GM12878 (cell line): Measurements from ENCODE around the gene AKT3. TPM values are rescaled to one million over a fixed set of nuclear protein-coding genes. Genes with fewer than 3 reads are reported as not detected.

ENCODE experiments used
- ATAC-seq: fragments of 200-7000 bp; cut with Tn5 transposase; 3 replicates; pipeline ENCODE4 v1.9.1; 2020; ENCODE audit warnings: mild to moderate bottlenecking, moderate library complexity
- BruUV-seq: library from RNA; stranded (reverse); fragments of 400-500 nt; replicated peaks from 2 replicates; lab custom pipeline; 2021; lab: Mats Ljungman, UMichigan
- CTCF ChIA-PET: fragments of 300-600 bp; sonication (Branson Sonifier 250); formaldehyde crosslinking; extraction: SDS; loops from one replicate; lab custom pipeline; 2021; ENCODE audit warnings: inconsistent platforms; lab: Yijun Ruan, JAX
- POLR2A ChIA-PET: fragments of 350-600 bp; formaldehyde crosslinking; extraction: SDS; loops from one replicate; lab custom pipeline; 2021; ENCODE audit warnings: inconsistent platforms; lab: Charles Lee
- RAD21 ChIA-PET: fragments of 300-600 bp; sonication (Branson Sonifier 250); formaldehyde crosslinking; loops from one replicate; lab custom pipeline; 2023; ENCODE audit warnings: antibody characterized with exemption; ENCODE audit not compliant: unreplicated experiment; lab: Charles Lee
- SMC1A ChIA-PET: fragments of 300-600 bp; sonication (Branson Sonifier 250); formaldehyde crosslinking; loops from one replicate; lab custom pipeline; 2023; ENCODE audit not compliant: unreplicated experiment, uncharacterized antibody; lab: Charles Lee
- DNase-seq: peaks from one replicate; pipeline ENCODE4 v3.0.0-alpha.2; 2011; ENCODE audit warnings: low read depth, low spot score
- FAIRE-seq: peaks from 3 replicates; lab custom pipeline; 2011; peaks lifted over from hg19 to GRCh38; lab: Jason Lieb, UNC
- H2AFZ ChIP-seq: 2 replicates; pipeline ENCODE4 v1.6.0; 2011; ENCODE audit warnings: low read depth, low read length, control low read depth; ENCODE audit not compliant: control insufficient read depth
- H3K27ac ChIP-seq: 2 replicates; pipeline ENCODE4 v1.5.1; 2011; ENCODE audit warnings: control low read depth; ENCODE audit not compliant: control insufficient read depth, insufficient read depth
- H3K27me3 ChIP-seq, 2 experiments: replicated peaks in 1 of 2; 2 replicates each; pipeline versions ENCODE4 v1.6.0 to v1.6.1; 2011; ENCODE audit warnings: low read length in 1 of 2; ENCODE audit not compliant: control insufficient read depth in 2 of 2, insufficient read depth in 2 of 2
- H3K36me3 ChIP-seq, 2 experiments: 2 replicates each; pipeline ENCODE4 v1.5.1; 2011; ENCODE audit warnings: low read length in 1 of 2; ENCODE audit not compliant: control insufficient read depth in 2 of 2, insufficient read depth in 2 of 2
- H3K4me1 ChIP-seq: 2 replicates; pipeline ENCODE4 v1.6.1; 2011; ENCODE audit warnings: mild to moderate bottlenecking, low read length, moderate library complexity, mixed read lengths; ENCODE audit not compliant: control insufficient read depth, insufficient read depth
- H3K4me2 ChIP-seq: 2 replicates; pipeline ENCODE4 v1.6.0; 2011; ENCODE audit warnings: control low read depth; ENCODE audit not compliant: control insufficient read depth, insufficient read depth
- H3K4me3 ChIP-seq: fragments of 200-600 bp; sonication (generic); 2 replicates; pipeline ENCODE4 v1.5.1; 2016
- H3K79me2 ChIP-seq: 2 replicates; pipeline ENCODE4 v1.6.0; 2011; ENCODE audit warnings: low read length; ENCODE audit not compliant: control insufficient read depth, insufficient read depth
- H3K9ac ChIP-seq: 2 replicates; pipeline ENCODE4 v1.8.0; 2011; ENCODE audit warnings: low read length, control low read depth, mixed read lengths; ENCODE audit not compliant: control insufficient read depth, insufficient read depth
- H3K9me3 ChIP-seq: replicated peaks from 3 replicates; pipeline ENCODE4 v1.5.1; 2011; ENCODE audit warnings: mild to moderate bottlenecking, low read length; ENCODE audit not compliant: control insufficient read depth, insufficient read depth
- H4K20me1 ChIP-seq: 2 replicates; pipeline ENCODE4 v1.6.0; 2011; ENCODE audit not compliant: control insufficient read depth, insufficient read depth
- CBFB ChIP-seq: IDR thresholded peaks from 2 replicates; pipeline ENCODE4 v1.6.1; 2016; ENCODE audit warnings: antibody characterized with exemption, low read depth
- MTA3 ChIP-seq: IDR thresholded peaks from 2 replicates; pipeline ENCODE4 v1.6.1; 2012; ENCODE audit warnings: low read length, inconsistent platforms, borderline replicate concordance
- PBX3 ChIP-seq: IDR thresholded peaks from 2 replicates; pipeline ENCODE4 v1.6.1; 2011; ENCODE audit warnings: mild to moderate bottlenecking, low read depth, low read length, moderate library complexity; ENCODE audit not compliant: insufficient replicate concordance
- SPI1 ChIP-seq: IDR thresholded peaks from 2 replicates; pipeline ENCODE4 v1.6.1; 2011; ENCODE audit warnings: low read depth, mild to moderate bottlenecking, low read length, moderate library complexity, borderline replicate concordance; ENCODE audit not compliant: insufficient read depth
- ZBTB40 ChIP-seq: fragments of 450-650 bp; IDR thresholded peaks from 2 replicates; pipeline ENCODE4 v1.6.1; 2016; ENCODE audit warnings: mild to moderate bottlenecking, moderate library complexity, borderline replicate concordance
- ZSCAN29 ChIP-seq: fragments of 450-650 bp; IDR thresholded peaks from 2 replicates; pipeline ENCODE4 v1.6.1; 2017; ENCODE audit warnings: mild to moderate bottlenecking, moderate library complexity
- WGBS: methylation state at CpG from one replicate; pipeline ENCODE4 v1.1.6; 2016; ENCODE audit warnings: low lambda C conversion rate; ENCODE audit not compliant: insufficient replicate concordance, insufficient coverage; ENCODE audit errors: missing lambda C conversion rate; 5-methylcytosine and 5-hydroxymethylcytosine counted together
- in situ Hi-C: fragments of 300-500 bp; cut with MboI; formaldehyde crosslinking; loops from 9 replicates; pipeline ENCODE4 v1.14.3; 2018; ENCODE audit warnings: mixed read lengths
- intact Hi-C: fragments of 100-400 bp; cut with micrococcal nuclease; formaldehyde crosslinking; loops from one replicate; pipeline ENCODE4 v1.14.2; 2022; ENCODE audit not compliant: unreplicated experiment
- polyA plus RNA-seq, 11 experiments: library from polyadenylated mRNA; depleted of rRNA in 4 of 11; unstranded in 6 of 11; stranded (reverse) in 5 of 11; fragments of >200 nt; fragmentation: Nextera tagmentation in 4 of 11; fragmentation: Illumina TruSeq in 1 of 11; extraction: Ambion mirVana in 4 of 11; extraction: Trizol in 1 of 11; gene quantifications; 1 replicate in 1 of 11; 2 replicates in 10 of 11; pipeline versions ENCODE4 v1.2.1 to v1.2.3, GENCODE V29; 2011 to 2016; ENCODE audit warnings: inconsistent platforms in 2 of 11, missing spikeins in 2 of 11, low read depth in 1 of 11
- total RNA-seq, 4 experiments: library from RNA; depleted of rRNA in 3 of 4; stranded (reverse); fragments of >200 nt in 3 of 4; fragmentation: Illumina TruSeq in 1 of 4; extraction: Trizol in 1 of 4; gene quantifications; 2 replicates each; pipeline versions ENCODE4 v1.2.1 to v1.2.3, GENCODE V29; 2013 to 2021

The AKT3 gene
- total and polyA plus RNA-seq, 10 of the 15 experiments (the other 5 are each of a cell fraction or from before 2014, with no cell fraction given): 0.03 to 0.56 (median 0.19) TPM

GRCh38 chr1:243705585-243705984 lies 144.5 kb downstream of the AKT3 start:
- Histone ChIP-seq H2AFZ (no peak overlapping the region), H3K27ac (no peak overlapping the region), H3K9ac (no peak overlapping the region), H3K4me1 (no peaks in the 10 kb centered on the region), H3K4me2 (no peak overlapping the region), H3K9me3 (no peaks in the 10 kb centered on the region), H3K36me3 (no peaks in the 10 kb centered on the region), H3K4me3 (no peak overlapping the region), H3K79me2 (no peaks in the 10 kb centered on the region), H3K27me3 (no peaks in the 10 kb centered on the region), H4K20me1 (no peaks in the 10 kb centered on the region)
- CTCF ChIA-PET: interaction anchor here (0.7 to 3.7 kb wide), 3 partner anchors 43 to 594 kb away, joined by 3 to 20 read pairs (median 16); no protein-coding TSS in a partner anchor
- no peak for TF ChIP-seq SPI1
- TF ChIP-seq PBX3: no peak
- 95% methylated on average over 4 of the region's 4 CpGs for WGBS
- no TSS peak for BruUV-seq
- in situ Hi-C loops: no loop called here
- intact Hi-C loops: loop anchor here (5.0 to 10.0 kb wide), 2 partner anchors 239 to 363 kb away; no protein-coding TSS in a partner anchor
- SMC1A ChIA-PET: no interaction called here
- RAD21 ChIA-PET: interaction anchor here (2.3 kb wide), 1 partner anchor 45 kb away, joined by 5 read pairs; no protein-coding TSS in a partner anchor
- no peak for DNase-seq
- no peak for FAIRE-seq
- POLR2A ChIA-PET: no interaction called here
- no peak for ATAC-seq

GRCh38 chr1:243701872-243702271 lies 148.2 kb downstream of the AKT3 start:
- H3K9me3 ChIP-seq: no peaks in the 10 kb centered on the region
- ChIA-PET SMC1A (interaction anchor here (3.2 kb wide), 1 partner anchor 358 kb away, joined by 9 read pairs; no protein-coding TSS in a partner anchor), RAD21 (no interaction called here), CTCF (interaction anchor here (1.2 kb wide), 1 partner anchor 9 kb away, joined by 4 read pairs; no protein-coding TSS in a partner anchor), POLR2A (interaction anchor here (0.6 kb wide), 1 partner anchor 162 kb away, joined by 4 read pairs; no protein-coding TSS in a partner anchor)
- H4K20me1 ChIP-seq: no peaks in the 10 kb centered on the region
- intact Hi-C loops (loop anchor here (10.0 kb wide), 1 partner anchor 243 kb away; no protein-coding TSS in a partner anchor), in situ Hi-C loops (loop anchor here (5.0 kb wide), 1 partner anchor 570 kb away; no protein-coding TSS in a partner anchor)
- DNase-seq (no peak), FAIRE-seq (no peak), ATAC-seq (no peak)
- no peak overlapping the region for H2AFZ ChIP-seq
- no peak overlapping the region for H3K4me3 ChIP-seq
- no peak overlapping the region for H3K4me2 ChIP-seq
- WGBS: 98% methylated on average over 3 of the region's 3 CpGs
- no peak overlapping the region for H3K27ac ChIP-seq
- no peak overlapping the region for H3K9ac ChIP-seq
- H3K4me1 ChIP-seq: no peaks in the 10 kb centered on the region
- no TSS peak for BruUV-seq
- H3K36me3 ChIP-seq: no peaks in the 10 kb centered on the region
- no peaks in the 10 kb centered on the region for H3K27me3 ChIP-seq
- H3K79me2 ChIP-seq: no peaks in the 10 kb centered on the region
- TF ChIP-seq MTA3: no peak
- no peak for TF ChIP-seq ZSCAN29
- no peak for TF ChIP-seq ZBTB40
- TF ChIP-seq CBFB: no peak
